ENCODE results near the gene QPRT.
"Not testable (repeated sequence)": the region's sequence is repeated elsewhere in the genome, so short reads cannot be mapped to it uniquely, and the experiment has no call there.

QPRT gene

DNA sequence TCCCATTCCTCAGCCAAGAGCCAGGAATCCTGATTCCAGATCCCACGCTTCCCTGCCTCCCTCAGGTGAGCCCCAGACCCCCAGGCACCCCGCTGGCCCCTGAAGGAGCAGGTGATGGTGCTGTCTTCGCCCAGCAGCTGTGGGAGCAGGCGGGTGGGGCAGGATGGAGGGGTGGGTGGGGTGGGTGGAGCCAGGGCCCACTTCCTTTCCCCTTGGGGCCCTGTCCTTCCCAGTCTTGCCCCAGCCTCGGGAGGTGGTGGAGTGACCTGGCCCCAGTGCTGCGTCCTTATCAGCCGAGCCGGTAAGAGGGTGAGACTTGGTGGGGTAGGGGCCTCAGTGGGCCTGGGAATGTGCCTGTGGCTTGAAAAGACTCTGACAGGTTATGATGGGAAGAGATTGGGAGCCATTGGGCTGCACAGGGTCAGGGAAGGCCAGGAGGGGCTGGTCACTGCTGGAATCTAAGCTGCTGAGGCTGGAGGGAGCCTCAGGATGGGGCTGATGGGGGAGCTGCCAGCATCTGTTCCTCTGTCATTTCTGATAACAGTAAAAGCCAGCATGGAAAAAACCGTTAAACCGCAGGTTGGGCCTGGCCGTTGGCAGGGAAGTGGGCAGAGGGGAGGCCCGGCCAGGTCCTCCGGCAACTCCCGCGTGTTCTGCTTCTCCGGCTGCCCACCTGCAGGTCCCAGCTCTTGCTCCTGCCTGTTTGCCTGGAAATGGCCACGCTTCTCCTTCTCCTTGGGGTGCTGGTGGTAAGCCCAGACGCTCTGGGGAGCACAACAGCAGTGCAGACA lies 15.8 kb upstream of the QPRT start, which contains the start of gene SPN:
SPN (plus strand) TSS at position 232 of the 791 bp plus-strand sequence; CDS start at position 714, 482 bp downstream.
- peak; percentile 67 for DNase-seq

DNA sequence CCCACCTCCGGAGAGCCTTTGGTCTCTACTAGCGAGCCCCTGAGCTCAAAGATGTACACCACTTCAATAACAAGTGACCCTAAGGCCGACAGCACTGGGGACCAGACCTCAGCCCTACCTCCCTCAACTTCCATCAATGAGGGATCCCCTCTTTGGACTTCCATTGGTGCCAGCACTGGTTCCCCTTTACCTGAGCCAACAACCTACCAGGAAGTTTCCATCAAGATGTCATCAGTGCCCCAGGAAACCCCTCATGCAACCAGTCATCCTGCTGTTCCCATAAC lies 15.2 kb upstream of the QPRT start:
- no peak for DNase-seq

DNA sequence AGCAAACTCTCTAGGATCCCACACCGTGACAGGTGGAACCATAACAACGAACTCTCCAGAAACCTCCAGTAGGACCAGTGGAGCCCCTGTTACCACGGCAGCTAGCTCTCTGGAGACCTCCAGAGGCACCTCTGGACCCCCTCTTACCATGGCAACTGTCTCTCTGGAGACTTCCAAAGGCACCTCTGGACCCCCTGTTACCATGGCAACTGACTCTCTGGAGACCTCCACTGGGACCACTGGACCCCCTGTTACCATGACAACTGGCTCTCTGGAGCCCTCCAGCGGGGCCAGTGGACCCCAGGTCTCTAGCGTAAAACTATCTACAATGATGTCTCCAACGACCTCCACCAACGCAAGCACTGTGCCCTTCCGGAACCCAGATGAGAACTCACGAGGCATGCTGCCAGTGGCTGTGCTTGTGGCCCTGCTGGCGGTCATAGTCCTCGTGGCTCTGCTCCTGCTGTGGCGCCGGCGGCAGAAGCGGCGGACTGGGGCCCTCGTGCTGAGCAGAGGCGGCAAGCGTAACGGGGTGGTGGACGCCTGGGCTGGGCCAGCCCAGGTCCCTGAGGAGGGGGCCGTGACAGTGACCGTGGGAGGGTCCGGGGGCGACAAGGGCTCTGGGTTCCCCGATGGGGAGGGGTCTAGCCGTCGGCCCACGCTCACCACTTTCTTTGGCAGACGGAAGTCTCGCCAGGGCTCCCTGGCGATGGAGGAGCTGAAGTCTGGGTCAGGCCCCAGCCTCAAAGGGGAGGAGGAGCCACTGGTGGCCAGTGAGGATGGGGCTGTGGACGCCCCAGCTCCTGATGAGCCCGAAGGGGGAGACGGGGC lies 14.7 kb upstream of the QPRT start:
- peak; percentile 28 for DNase-seq

DNA sequence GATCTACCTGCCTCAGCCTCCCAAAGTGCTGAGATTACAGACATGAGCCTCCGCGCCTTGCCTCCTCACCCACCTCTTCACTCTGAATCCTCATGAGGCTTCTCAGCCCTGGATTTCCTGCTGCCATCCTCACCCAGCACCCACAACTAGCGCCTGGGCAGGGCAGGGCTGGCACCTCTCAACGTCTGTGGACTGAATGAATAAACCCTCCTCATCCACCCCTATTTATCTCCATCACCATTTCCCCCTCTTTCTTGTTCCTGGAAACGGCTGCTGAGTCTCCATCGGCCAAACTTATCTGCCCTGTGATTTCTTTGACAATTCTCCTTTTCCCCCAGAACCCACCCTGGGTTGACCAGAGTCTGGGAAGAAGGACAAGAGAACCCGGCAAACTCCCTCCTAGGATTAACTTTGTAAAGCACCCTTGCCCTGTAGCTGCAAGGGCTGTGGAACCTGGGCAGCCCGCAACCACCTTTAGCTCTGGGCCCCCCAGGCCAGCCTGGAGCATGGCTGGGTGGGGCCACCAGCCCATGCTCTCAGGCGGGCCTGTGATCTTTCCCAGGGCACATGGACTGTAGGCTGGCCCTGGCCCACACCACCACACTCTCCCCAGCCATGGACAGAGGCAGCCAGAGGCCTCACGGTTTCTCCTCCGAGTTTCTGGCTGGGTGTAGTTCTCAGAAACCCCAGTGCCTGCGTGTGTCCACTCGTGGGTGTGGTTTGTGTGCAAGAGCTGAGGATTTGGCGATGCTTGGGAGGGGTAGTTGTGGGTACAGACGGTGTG lies 13.5 kb upstream of the QPRT start:
- DNase-seq = no peak

DNA sequence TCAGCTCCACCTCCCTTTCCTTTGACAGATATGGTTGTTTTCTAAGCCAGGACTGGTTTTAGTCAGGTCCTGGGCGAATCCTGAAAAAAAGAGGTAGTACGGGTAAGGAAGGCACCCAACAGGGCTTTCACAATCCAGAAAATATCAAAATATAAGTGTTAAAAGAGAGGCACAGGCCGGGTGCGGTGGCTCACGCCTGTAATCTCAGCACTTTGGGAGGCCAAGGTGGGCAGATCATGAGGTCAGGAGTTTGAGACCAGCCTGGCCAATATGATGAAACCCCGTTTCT lies 11.7 kb upstream of the QPRT start:
- not testable (repeated sequence) for DNase-seq

DNA sequence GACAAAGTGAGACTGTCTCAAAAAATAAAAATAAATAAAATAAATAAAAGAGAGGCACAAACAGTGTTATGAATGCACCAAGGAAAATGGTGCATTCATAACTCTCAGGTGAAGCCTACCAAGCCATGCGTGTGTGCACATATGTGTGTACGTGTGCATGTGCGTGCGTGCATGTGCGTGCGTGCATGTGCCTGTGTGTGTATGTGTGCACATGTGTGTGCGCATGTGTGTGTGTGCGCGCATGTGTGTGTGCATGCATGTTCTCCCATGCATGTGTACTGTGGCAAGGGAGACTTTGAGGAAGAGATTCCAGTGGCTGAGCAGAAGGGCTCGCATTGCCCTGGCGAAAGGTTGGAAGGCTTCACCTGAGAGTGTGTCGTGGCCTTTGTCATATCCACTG lies 11.2 kb upstream of the QPRT start:
- DNase-seq = no peak

DNA sequence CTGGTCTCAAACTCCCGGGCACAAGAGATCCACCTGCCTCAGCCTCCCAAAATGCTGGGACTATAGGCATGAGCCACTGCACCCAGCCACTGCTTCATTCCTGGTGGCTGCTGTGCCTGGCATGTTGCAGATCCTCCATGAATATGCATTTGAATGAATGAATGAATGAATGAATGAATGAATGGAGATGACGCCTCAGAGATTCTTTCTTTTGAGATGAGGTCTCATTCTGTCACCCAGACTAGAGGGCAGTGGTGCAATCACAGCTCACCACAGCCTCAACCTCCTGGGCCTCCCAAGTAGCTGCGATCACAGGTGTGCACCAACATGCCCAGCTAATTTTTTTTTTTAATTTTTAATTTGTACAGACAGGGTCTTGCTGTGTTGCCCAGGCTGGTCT lies 10.7 kb upstream of the QPRT start:
- DNase-seq = no peak

DNA sequence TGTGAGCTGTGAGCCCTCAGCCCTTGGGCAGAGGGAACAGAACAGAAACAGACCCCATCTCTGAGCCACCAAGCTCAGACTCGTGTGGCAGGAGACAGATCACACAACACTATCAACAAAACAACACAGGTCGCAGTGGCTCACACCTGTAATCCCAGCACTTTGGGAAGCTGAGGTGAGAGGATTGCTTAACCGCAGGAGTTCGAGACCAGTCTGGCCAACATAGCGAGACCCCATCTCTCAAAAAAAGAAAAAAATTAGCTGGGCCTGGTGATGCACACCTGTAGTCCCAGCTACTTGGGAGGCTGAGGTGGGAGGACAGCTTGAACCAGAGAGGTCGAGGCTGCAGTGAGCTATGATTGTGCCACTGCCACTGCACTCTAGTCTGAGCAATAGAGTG lies 5.5 kb upstream of the QPRT start:
- no peak for DNase-seq

DNA sequence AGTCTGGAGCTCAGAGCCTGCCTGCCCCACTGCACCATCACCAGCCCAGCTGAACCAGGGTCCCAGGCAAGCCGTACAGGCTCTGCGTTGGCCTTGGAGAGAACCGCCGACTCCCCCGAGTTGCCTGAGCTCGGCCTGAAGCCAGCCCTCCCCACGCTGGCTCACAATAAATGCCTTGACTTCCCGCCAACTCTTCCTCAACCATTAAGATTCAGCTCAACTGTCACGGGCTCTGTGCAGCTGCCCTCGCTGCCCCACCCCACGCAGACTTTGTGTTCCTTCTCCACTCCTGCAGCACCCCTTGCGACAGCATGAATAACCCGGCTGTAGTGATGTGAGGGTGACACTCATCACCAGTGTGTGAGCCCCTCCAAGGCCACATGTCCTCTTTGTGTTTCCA lies 4.8 kb upstream of the QPRT start:
- DNase-seq = no peak

DNA sequence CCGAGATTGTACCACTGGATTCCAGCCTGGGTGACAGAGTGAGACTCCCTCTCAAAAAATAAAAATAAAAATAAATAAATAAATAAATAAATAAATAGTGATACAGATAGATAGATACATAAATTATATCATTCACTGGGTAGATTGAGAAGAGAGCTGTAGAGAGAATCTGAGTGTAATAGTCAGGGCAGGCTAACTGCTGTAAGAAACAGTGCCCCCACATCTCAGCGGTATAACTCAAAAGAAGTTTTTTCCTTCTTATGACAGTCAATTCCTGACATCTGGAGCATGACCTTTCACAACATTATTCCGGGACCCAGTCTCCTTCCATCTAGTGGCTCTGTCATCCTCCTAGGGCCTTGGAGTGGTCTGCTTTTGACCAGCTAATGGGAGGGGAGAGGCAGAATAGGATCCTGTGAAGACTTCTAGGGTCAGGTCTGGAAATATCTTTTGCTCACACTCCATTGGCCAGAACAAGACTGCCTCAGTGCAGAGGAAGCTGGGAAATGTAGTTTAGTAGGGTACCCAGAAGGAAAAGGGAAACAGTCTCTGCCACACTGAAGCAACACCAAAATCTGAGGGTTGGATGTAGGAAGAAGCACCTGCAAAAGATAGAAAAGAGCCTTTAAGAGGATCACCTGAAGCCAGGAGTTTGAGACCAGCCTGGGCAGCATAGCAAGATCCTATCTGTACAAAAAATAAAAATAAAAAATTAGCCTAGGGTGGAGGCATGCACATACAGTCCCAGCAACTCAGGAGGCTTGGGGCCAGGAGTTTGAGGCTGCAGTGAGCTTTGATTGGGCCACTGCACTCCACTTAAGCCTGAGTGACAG lies 3.0 kb upstream of the QPRT start:
- DNase-seq = no peak

DNA sequence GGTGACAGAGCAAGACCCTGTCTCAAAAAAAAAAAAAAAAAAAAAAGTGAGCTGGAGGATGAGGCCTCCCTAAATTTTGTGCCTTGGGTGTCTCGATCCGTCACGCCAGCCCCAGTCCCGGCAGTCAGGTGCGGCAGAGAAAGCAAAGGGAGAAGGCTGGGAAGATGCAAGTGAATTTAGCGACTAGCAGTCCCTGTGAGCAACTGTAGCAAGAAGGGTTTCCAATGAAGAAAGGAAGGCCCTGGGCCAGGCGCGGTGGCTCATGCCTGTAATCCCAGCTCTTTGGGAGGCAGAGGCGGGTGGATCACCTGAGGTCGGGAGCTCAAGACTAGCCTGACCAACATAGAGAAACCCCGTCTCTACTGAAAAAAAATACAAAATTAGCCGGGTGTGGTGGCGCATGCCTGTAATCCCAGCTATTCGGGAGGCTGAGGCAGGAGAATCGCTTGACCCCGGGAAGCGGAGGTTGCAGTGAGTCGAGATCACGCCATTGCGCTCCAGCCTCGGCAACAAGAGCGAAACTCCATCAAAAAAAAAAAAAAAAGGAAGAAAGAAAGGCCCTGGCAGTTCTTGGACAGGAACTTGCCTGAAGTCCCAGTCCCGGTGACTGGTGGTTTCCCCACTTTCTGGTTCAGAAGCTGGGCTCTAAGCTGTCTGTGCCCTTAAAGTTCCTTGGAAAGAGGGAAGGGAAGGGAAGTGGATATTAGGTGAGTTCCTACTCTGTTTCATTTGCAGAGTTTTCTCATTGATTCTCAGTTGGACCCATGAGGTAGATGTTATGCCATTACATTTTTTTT lies 1.8 kb upstream of the QPRT start:
- DNase-seq = no peak

DNA sequence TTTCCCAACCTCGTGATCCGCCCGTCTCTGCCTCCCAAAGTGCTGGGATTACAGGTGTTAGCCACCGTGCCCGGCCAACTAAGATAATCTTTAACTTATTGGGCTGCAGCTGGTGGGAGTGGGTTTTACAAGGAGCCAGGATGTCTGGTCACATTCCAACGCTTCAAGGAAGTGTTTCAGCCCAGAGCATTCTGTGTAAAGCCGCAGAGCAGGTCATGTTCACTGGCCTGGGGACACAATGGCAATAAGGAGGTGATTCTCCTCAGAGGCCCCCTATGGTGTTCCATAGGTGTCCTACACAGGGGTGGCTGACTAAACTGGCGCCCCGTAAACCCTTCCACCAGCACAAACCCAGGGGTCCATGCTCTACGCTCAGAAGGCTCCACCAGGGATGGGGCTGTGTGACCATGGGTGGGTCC lies 1.2 kb downstream of the QPRT start:
- DNase-seq = no peak

DNA sequence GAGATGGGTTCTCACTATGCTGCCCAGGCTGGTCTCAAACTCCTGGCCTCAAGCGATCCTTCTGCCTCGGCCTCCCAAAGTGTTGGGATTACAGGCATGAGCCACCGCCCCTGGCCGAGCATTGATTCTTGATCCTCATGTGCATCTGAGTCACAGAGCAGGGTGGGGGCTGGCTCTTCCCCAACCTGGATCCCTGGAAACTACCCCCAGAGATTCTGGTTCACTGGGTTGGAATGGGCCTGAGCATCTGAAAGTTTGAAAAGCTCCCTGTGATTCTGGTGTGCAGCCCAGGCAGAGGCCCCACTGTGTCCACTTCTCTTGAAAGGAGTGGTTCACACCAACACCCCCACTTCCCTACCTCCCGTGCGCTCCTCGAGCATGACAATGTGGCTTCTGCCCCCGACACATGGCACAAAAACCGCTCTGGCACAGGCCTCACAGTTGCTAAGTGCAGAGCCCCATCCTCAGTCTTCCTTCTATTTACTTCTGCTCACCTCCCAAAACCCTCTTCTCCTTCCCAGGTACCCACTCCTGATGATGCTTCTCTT lies 4.6 kb downstream of the QPRT start:
- no peak for DNase-seq

DNA sequence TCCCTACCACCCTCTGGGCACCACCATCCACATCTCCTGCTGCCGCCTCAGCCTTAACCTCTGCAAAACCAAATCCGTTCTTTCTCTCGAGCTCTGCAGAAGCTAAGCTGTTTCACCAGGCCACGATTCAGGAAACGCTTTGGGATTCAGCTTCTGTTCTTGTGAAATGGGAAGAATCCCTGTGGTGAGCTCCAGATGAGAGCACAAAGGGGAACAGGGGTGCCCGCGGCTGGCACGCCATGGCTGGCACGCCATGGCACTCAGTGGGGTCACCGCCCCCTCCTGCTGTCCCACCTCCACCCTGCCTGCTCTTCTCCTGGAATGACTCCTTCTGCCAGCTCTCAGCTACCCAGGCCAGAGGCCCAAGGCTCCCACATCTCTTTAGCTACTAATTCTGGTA lies 5.7 kb downstream of the QPRT start:
- no peak for DNase-seq

DNA sequence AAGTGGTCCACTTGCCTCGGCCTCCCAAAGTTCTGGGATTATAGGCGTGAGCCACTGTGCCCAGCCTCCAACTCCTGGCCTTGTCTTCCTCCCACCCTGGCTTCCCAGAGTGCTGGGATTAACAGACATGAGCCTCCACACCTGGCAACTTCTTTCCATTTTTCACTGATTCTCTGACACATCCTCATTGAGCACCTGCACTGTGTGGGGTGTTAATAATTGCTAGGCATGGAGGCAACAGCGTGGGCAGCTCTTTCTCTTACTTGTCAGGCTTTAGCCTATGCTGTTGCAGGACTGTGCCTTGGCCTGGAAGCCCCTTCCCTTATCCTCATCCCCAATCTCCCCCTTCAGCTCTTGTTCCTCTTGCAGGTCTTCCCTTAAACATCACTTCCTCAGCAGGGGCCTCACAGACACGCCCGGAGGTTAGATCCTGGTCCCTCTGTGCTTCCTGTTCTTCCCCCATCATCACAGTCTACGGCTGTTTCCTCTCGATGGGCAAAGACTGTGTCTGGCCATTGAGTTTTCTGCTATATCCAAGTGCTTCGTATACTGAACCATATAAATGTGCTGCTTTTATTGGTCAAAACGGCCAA lies 7.9 kb downstream of the QPRT start:
- no peak for DNase-seq

DNA sequence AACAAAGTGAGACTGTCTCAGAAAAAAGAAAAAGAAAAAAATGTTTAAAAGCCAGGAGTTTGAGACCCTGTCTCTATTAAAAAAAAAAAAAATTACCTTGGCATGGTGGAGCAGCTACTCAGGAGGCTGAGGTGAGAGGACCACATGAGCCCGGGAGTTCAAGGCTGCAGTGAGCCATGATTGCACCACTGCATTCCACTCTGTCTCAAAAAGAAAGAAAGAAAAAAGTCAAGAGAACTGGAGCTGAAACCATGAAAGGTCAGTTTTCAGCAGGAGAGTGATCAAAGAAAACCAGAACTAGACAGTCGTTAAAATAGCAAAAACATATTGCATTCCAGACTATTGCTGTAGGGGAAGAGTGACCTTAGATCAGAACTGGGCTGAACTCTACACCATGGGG lies 8.8 kb downstream of the QPRT start:
- DNase-seq = no peak

DNA sequence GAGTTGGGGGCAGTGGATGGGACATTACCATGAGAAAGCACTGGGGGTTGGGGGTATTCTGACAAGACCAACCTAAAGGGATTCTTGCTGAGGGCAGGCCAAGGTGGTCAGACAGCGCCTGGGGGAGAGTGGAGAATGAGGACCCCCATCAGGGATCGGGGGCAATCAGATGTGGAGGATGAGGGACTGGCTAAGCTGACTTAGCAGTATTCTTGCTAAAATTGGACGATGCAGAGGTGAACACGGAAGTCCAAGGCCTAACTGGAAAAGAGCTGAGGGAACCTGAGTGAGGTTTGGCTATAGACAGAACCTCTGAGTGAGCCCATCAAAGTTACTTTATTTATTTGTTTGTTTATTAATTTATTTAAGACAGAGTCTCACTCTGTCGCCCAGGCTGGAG lies 9.2 kb downstream of the QPRT start:
- no peak for DNase-seq

DNA sequence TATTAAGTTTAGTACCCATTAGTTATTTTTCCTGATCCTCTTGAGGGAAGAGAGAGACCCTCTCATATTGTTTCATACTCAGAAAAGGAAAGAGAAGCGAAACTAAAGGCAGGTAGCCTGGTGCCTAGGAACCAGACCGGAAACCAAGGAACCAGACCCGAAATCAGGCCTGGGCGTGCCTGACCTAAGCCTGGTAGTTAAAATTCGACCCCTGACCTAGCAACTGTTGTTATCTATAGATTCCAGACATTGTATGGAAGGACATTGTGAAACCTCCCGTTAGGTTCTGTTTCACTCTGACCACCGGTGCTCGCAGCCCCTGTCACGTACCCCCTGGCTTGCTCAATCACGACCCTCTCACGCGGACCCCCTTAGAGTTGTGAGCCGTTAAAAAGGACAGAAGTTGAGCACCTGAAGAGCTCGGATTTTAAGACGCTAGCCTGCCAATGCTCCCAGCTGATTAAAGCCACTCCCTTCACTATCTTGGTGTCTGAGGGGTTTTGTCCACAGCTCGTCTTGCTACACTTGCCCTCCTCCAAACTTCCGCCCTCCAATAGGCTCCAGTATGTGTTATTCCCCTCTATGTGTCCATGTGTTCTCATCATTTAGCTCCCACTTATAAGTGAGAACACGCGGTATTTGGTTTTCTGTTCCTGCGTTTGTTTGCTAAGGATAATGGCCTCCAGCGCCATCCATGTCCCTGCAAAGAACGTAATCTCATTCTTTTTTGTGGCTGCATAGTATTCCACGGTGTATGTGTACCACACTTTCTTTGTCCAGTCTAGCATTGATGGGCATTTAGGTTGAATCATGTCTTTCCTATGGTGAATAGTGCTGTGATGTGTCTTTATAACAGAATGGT lies 10.7 kb downstream of the QPRT start:
- DNase-seq = not testable (repeated sequence)

DNA sequence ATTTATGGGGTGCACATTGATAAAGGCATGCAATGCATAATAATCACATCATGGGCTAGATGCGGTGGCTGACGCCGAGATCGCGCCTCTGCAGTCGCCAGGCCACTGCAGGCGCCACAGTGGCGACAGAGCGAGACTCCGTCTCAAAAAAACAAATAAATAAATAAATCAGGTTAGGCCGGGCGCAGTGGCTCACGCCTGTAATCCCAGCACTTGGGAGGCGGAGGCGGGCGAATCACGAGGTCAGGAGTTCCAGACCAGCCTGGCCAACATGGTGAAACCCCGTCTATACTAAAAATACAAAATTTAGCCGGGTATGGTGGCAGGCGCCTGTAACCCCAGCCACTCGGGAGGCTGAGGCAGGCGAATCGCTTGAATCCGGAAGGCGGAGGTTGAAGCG lies 13.6 kb downstream of the QPRT start:
- DNase-seq = not testable (repeated sequence)
